Erythroblast (primary cell): Measurements from ENCODE around the gene SLC34A3.

ENCODE experiments used
- DNase-seq, 2 experiments: peaks; one replicate each; lab custom pipeline; 2025; lab: John Stamatoyannopoulos, UW
- GATA1 ChIP-seq: IDR thresholded peaks from 2 replicates; pipeline ENCODE4 v1.6.1; 2011; ENCODE audit warnings: low read depth, mild to moderate bottlenecking, control low read depth, low read length, moderate library complexity
- POLR2A ChIP-seq: IDR thresholded peaks from 2 replicates; pipeline ENCODE4 v1.6.1; 2011; ENCODE audit warnings: mild to moderate bottlenecking, low read length

SLC34A3 gene

DNA sequence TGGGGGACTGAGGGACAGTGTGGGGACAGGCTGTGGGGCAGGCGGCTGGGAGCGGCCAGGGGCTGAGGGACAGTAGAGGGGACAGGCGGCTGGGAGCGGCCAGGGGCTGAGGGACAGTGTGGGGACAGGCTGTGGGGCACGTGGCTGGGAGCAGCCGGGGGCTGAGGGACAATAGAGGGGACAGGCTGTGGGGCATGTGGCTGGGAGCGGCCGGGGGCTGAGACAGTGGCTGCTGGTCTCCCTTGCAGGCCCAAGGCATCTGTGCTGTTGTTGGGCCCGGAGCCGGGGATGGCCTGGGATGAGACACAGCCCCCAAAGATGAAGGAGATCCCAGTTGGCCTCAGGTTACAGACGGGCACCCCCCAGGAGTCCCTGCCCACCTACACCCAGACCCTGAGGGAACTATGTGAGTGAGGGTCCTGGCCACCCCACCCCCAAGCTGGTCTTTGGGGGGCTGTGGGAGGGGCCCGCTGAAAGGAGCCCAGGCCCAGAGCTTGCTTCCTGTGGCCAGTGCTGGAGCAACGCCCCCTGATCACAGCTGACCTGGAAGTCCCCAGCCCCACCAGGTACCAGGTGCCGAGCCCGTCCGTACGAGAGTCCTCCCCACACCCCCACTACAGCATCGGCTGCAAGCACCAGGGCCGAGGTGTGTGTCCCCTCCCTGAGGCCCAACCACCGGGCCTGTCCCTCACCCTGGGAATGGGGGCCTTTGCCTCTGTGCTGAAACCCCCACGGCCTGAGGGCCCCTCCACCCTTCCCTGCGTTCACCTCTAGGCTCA, 21.0 kb downstream of the SLC34A3 start:
- no peak for DNase-seq
- TF ChIP-seq GATA1 = no peak
- TF ChIP-seq POLR2A = no peak

GRCh38 chr9:137252555-137253506, 22.1 kb downstream of the SLC34A3 start:
- no peak for TF ChIP-seq GATA1

DNA sequence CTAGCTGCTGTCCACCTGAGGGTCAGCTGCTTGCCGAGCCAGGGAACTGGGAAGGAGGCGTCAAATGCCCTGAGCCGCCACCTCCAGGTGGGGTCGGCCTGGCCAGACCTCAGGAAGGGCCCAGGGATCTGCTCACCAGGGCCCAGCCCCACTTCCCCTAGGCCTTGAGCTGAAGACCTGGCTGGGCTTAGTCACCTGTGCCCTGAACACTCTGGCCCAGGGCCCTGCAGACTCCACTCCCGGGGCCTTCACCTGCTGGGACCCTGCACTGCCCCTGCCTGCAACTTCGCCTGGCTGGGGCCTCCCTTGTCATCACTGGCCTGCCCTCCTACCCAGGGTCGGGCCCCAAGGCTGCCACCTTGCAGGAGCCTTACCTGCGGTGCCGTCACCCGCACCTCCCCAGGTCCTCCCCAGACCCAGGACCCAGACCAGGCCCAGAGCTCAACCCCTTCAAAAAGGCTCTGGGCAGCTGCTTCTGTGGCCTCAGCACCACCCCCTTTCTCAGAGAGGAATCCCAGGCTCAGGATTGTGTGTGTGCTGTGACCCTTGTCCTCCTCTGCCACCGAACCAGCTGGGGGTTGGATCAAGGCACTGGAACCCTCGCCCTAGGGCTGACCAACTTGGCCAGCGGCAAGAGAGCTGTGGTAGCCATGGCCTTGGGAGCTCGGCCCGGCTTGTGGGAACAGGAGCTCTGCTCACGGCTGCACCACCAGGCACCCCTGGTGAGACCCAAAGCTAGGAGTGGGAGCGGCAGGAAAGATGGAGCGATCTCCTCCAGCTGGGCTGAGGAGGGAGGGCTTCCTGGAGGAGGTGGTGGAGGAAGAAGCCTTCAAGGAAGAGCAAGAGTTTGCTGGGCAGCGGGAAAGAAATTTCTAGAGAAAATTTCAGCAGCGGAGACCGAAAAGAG, 23.3 kb downstream of the SLC34A3 start:
- DNase-seq = no peak
- TF ChIP-seq GATA1 (no peak), POLR2A (no peak)

More at GRCh38 chr9:137252555-137253506, 22.1 kb downstream of the SLC34A3 start:
- no peak for DNase-seq

DNA sequence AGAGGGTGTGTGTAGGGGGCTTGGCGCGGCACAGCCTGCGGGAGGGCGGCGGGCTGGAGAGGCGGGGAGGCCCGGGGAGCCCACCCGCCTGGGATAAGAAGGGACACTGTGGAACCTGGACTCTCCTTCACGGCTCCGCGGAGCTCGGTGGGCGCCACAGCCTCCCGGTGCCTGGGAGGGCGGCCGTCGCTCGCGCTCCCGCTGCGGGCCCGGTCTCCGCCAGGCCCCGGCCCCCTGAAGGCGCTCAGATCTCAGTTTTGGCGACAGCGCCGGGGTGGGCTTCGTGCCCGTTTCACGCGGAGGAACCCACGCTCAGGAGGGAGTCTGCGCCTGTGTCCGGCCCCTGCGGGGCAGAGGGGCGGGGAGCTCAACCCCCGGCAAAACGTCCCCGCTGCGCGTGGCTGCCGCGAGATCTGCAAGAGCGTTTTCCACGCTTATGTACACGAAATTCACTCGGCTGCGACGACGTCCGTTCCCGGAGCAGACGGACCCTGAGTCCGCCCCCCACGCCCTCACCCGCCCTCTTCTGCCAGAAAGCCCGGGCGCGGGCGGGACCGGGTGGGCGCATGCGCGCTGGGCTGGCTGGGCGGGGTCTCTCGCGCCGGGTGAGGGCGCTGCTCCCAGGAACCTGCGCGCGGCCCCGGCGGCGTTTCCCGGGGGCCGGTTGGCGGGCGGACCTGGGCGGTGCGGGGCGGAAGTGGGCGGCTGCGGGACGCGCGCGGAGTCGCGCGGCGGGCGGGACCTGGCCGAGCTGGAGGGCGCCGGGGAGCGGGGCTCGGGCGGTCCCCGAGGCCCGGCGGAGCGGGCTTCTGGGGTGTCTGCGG, 24.1 kb downstream of the SLC34A3 start, which contains the start of gene NELFB:
NELFB (plus strand) TSS at position 704 of the 824 bp plus-strand sequence.
- TF ChIP-seq POLR2A (peak; percentile 72), GATA1 (no peak)
- DNase-seq = peak; percentile 94 to 98

- TF ChIP-seq GATA1 (no peak), POLR2A (no peak)
- DNase-seq = no peak
Observed at GRCh38 chr9:137255448-137256114, 24.9 kb downstream of the SLC34A3 start.

GRCh38 chr9:137256362-137256761, 25.7 kb downstream of the SLC34A3 start:
- TF ChIP-seq POLR2A (no peak), GATA1 (no peak)
- DNase-seq = no peak

GRCh38 chr9:137256856-137257255, 26.2 kb downstream of the SLC34A3 start:
- TF ChIP-seq POLR2A (no peak), GATA1 (no peak)
- peak in 1 of 2 experiments; percentile 35 for DNase-seq

- DNase-seq = peak; percentile 32 to 41
Observed at GRCh38 chr9:137262173-137262908, 31.6 kb downstream of the SLC34A3 start.

DNA sequence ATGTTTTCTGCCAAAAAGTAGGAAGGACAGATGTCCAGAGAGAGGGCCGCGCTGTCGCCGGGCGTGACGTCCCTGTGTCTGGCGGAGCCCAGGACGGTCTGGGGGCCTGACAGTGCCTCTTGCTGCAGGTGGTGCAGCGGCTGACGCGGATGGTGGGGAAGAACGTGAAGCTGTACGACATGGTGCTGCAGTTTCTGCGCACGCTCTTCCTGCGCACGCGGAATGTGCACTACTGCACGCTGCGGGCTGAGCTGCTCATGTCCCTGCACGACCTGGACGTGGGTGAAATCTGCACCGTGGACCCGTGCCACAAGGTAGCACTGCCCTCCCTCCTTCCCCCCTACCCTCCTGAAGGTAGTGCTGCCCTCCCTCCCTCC, 32.2 kb downstream of the SLC34A3 start:
- TF ChIP-seq POLR2A (no peak), GATA1 (no peak)
- no peak for DNase-seq

DNA sequence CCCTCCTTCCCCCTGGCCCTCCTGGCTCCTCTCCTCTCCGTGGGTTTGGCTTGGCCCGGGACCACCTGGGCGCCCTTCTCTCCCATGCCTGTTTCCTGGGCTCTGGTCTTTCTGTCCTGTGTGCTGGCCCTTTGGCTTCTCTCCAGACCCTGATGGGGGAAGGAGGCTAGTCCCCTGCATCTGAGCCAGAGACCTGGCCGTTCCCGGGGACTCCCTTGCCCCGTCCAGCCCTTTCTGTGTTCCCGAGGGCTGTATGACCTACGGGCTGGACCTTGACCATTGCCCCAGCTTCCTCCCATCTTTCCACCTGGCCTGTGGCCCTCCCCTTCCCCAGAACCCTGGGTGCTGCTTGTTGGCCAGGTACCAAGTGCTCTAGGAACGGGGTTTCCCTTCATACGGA, 32.8 kb downstream of the SLC34A3 start:
- no peak for DNase-seq

DNA sequence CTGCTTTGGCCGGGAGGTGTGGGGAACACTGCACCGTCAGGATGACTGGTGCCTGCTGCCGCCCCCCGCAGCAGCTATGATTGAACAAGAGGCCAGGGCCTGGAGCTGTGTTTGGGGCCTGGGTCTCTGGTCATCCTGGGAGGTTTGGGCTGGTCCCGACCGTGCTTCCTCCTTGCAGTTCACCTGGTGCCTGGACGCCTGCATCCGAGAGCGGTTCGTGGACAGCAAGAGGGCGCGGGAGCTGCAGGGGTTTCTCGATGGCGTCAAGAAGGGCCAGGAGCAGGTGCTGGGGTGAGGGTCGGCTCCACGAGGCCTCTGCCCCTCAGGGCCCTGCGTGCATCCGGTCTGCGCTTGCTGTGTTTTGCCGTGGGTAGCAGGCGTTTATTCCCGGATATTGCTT, 33.4 kb downstream of the SLC34A3 start:
- DNase-seq = no peak
- no peak for TF ChIP-seq POLR2A
- no peak for TF ChIP-seq GATA1

More for the DNA sequence above, 32.8 kb downstream of the SLC34A3 start:
- TF ChIP-seq POLR2A (no peak), GATA1 (no peak)
